Osteocyte (in vitro differentiated cells): ENCODE results near the gene MTA1. TPM values are rescaled to one million over a fixed set of nuclear protein-coding genes. Genes with fewer than 3 reads are reported as not detected.

Source experiments
- DNase-seq: peaks from one replicate; pipeline ENCODE4 v3.0.0; 2021; ENCODE audit warnings: mixed read lengths; ENCODE audit not compliant: unreplicated experiment; ENCODE audit errors: extremely low spot score
- H3K27ac Mint-ChIP-seq: one replicate; pipeline ENCODE4 v1.8.0; 2021; ENCODE audit warnings: mild to moderate bottlenecking, mixed read lengths; ENCODE audit not compliant: unreplicated experiment
- H3K27me3 Mint-ChIP-seq: one replicate; pipeline ENCODE4 v1.8.0; 2021; ENCODE audit warnings: mixed read lengths; ENCODE audit not compliant: unreplicated experiment
- H3K36me3 Mint-ChIP-seq: one replicate; pipeline ENCODE4 v1.8.0; 2021; ENCODE audit warnings: mixed read lengths; ENCODE audit not compliant: unreplicated experiment
- H3K4me1 Mint-ChIP-seq: one replicate; pipeline ENCODE4 v1.8.0; 2021; ENCODE audit warnings: mixed read lengths; ENCODE audit not compliant: unreplicated experiment
- H3K4me3 Mint-ChIP-seq: one replicate; pipeline ENCODE4 v1.8.0; 2021; ENCODE audit warnings: mild to moderate bottlenecking, moderate library complexity, mixed read lengths; ENCODE audit not compliant: unreplicated experiment
- H3K9me3 Mint-ChIP-seq: one replicate; pipeline ENCODE4 v1.8.0; 2021; ENCODE audit warnings: mixed read lengths; ENCODE audit not compliant: unreplicated experiment
- total RNA-seq: library from RNA; stranded (reverse); gene quantifications from 2 replicates; pipeline ENCODE4 v1.2.1, GENCODE V29; 2021
- TF ChIP-seq, protein P1 (sequence below): fragments of 200-600 bp; sonication (generic); IDR thresholded peaks from 2 replicates; pipeline ENCODE4 v1.5.0; 2021; ENCODE audit warnings: antibody characterized with exemption, mild to moderate bottlenecking, moderate library complexity

MTA1 gene
- total RNA-seq, 1 donor from 2014 or later: 132 TPM

DNA sequence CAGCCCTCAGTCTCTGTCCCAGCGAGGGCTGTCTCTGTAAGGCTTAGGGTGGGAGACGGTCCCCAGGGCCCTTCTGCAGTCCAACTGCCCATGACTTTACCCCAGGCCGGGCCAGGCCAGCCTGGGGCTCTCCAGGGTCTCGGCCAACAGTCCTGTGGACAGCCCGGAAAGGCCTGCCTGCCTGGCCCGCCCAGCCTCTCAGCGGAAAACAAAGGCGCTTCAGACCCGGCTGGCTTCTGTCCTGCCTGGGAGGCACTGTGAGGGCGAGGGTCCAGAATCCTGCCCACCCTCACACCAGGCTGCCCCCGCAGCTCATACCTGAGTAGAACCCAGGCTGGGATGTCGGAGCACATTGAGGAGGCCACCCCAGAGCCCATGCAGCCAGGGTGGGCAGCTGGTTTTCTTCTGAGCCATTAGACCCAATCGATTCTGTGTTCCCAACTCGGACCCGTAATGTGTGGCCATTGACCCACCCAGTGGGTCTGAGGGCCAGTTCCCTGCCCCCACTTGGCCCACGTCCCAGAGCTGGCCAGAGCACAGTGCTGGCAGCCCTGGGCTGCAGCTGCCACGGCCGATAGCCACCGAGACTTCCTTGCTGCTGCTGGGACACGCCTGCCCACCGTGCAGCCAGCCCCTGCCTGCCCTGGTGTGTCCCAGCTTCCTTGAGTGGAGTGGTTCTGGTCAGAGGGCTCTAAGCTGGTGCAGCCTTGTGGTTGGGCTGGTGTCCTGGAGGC is 56.6 kb downstream of the MTA1 start:
- TF ChIP-seq, protein P1, sequence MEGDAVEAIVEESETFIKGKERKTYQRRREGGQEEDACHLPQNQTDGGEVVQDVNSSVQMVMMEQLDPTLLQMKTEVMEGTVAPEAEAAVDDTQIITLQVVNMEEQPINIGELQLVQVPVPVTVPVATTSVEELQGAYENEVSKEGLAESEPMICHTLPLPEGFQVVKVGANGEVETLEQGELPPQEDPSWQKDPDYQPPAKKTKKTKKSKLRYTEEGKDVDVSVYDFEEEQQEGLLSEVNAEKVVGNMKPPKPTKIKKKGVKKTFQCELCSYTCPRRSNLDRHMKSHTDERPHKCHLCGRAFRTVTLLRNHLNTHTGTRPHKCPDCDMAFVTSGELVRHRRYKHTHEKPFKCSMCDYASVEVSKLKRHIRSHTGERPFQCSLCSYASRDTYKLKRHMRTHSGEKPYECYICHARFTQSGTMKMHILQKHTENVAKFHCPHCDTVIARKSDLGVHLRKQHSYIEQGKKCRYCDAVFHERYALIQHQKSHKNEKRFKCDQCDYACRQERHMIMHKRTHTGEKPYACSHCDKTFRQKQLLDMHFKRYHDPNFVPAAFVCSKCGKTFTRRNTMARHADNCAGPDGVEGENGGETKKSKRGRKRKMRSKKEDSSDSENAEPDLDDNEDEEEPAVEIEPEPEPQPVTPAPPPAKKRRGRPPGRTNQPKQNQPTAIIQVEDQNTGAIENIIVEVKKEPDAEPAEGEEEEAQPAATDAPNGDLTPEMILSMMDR: no peak
- Mint-ChIP-seq H3K4me3 (peak overlapping the region; percentile 77), H3K36me3 (peaks cover 2% of the 10 kb centered on the region), H3K4me1 (peaks cover 55% of the 10 kb centered on the region), H3K27ac (peak overlapping the region; percentile 89), H3K9me3 (no peaks in the 10 kb centered on the region), H3K27me3 (no peaks in the 10 kb centered on the region)
- DNase-seq: no peak

GRCh38 chr14:105476831-105477659 is 57.4 kb downstream of the MTA1 start:
- DNase-seq: no peak
- H3K4me1 Mint-ChIP-seq: peaks cover 57% of the 10 kb centered on the region
- no peaks in the 10 kb centered on the region for H3K27me3 Mint-ChIP-seq
- TF ChIP-seq, protein P1: no peak
- peaks cover 2% of the 10 kb centered on the region for H3K36me3 Mint-ChIP-seq
- peak overlapping the region; percentile 77 for H3K4me3 Mint-ChIP-seq
- no peaks in the 10 kb centered on the region for H3K9me3 Mint-ChIP-seq
- peak overlapping the region; percentile 89 for H3K27ac Mint-ChIP-seq

DNA sequence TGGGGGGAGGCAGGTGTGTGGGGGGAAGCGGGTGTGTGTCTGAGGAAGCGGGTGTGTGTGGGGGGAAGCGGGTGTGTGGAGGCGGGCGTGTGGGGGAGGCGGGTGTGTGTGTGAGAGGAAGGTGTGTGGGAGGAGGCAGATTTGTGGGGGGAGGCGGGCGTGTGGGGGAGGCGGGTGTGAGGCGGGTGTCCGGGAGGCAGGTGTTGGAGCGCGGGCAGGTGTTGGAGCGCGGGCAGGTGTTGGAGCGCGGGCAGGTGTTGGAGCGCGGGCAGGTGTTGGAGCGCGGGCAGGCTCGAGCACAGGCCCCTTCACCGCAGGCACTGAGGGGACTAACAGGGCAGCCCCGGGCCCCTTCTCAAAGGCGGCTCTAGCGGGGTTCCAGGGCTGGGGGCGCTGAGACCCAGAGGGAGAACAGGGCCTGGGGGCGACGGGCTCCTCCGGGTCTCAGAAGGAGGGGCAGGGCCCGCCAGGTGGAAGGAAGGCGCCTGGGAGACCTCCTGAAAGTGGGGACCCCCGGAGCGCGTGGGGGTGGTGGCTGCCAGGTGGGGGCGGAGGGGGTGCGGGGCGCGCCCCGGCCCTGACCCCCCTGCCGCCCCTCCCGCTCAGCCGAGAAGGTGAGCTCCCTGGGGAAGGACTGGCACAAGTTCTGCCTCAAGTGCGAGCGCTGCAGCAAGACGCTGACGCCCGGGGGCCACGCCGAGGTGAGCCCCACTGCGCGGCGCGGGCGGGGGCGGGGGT is 58.2 kb downstream of the MTA1 start:
- no peak for DNase-seq
- H3K36me3 Mint-ChIP-seq: peaks cover 2% of the 10 kb centered on the region
- no peak overlapping the region for H3K27ac Mint-ChIP-seq
- H3K4me1 Mint-ChIP-seq: peaks cover 57% of the 10 kb centered on the region
- no peaks in the 10 kb centered on the region for H3K27me3 Mint-ChIP-seq
- TF ChIP-seq, protein P1: no peak
- no peaks in the 10 kb centered on the region for H3K9me3 Mint-ChIP-seq
- peak overlapping the region; percentile 59 for H3K4me3 Mint-ChIP-seq

DNA sequence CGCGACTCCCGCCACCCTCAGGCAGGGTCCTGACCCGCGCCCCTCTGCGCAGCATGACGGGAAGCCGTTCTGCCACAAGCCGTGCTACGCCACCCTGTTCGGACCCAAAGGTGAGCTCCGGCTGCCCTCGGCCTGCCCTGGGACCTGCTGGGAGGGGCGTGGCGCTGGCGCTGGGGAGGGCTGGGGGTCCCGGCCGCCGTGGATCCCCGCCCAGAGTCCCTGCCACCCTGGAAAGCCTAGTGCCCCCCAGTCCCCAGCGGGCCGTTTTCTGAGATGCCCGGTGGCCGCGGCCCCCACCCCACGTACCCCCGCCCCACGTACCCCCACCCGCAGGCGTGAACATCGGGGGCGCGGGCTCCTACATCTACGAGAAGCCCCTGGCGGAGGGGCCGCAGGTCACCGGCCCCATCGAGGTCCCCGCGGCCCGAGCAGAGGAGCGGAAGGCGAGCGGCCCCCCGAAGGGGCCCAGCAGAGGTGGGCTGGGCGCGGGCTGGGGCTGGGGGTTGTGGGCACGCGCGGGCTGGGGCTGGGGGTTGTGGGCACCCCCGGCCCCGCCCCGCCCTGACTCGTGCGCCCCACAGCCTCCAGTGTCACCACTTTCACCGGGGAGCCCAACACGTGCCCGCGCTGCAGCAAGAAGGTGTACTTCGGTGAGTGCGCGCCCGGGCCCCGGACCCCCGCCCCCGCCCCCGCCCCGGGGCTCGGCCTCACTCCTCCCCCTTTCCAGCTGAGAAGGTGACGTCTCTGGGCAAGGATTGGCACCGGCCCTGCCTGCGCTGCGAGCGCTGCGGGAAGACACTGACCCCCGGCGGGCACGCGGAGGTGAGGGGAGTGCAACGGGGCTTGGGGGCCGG is 59.0 kb downstream of the MTA1 start:
- no peaks in the 10 kb centered on the region for H3K9me3 Mint-ChIP-seq
- DNase-seq: no peak
- no peaks in the 10 kb centered on the region for H3K27me3 Mint-ChIP-seq
- H3K27ac Mint-ChIP-seq: no peak overlapping the region
- H3K4me3 Mint-ChIP-seq: no peak overlapping the region
- peaks cover 59% of the 10 kb centered on the region for H3K4me1 Mint-ChIP-seq
- TF ChIP-seq, protein P1: no peak
- H3K36me3 Mint-ChIP-seq: peaks cover 2% of the 10 kb centered on the region
